Measurements from ENCODE around the gene ERC2.

DNA sequence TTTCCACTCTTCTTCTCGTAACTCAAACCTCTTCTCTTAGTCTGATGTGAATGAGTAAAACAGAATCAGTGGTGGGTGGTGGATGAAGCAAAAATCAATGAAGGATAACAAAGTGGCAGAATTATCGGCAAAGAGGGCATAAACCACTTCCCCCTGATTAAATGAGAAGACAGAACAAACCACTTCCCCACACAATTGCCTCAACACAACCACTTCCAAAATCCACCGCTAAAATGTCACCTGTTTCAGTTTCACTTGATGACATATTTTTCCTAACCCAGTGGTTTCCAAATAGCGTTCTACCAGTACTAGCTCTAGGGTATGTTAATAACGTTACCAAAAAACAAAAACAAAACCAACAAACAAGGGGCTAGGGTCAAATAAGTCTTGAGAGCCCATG, 502.5 kb downstream of the ERC2 start:
- TF ChIP-seq POLR2A (IDR thresholded peaks at IDR 0.05; ENCODE audit: low read depth, low read length) (no peak), TAF1 (IDR thresholded peaks at IDR 0.05; ENCODE audit: borderline replicate concordance, low read depth, low read length) (no peak)

Measured in GM12892 (cell line).